Activated T-helper 2 cell treated with anti-CD3 and anti-CD28 coated beads, Interferon-gamma antibody, Interleukin-2, Interleukin-4, amounts not matched to agents 10 μg/mL and 5 μg/mL and 100 μg/mL, durations not matched to agents 14 hours and 24 hours and 36 hours (primary cell): ENCODE results near the gene ZNF385B. TPM values are rescaled to one million over a fixed set of nuclear protein-coding genes. Genes with fewer than 3 reads are reported as not detected.

Experiments used
- DNase-seq: peaks from one replicate; pipeline ENCODE4 v3.0.0; 2021; ENCODE audit warnings: low spot score
- H3K27ac Mint-ChIP-seq: one replicate; pipeline ENCODE4 v1.8.0; 2021; ENCODE audit warnings: mixed read lengths
- H3K27me3 Mint-ChIP-seq: one replicate; pipeline ENCODE4 v1.8.0; 2021; ENCODE audit warnings: low read depth, mixed read lengths
- H3K36me3 Mint-ChIP-seq: one replicate; pipeline ENCODE4 v1.8.0; 2021; ENCODE audit warnings: low read depth, mixed read lengths
- H3K4me1 Mint-ChIP-seq: one replicate; pipeline ENCODE4 v1.8.0; 2021; ENCODE audit warnings: low read depth, mixed read lengths
- H3K4me3 Mint-ChIP-seq: one replicate; pipeline ENCODE4 v1.8.0; 2021; ENCODE audit warnings: low read depth, mild to moderate bottlenecking, moderate library complexity, mixed read lengths
- H3K9me3 Mint-ChIP-seq: one replicate; pipeline ENCODE4 v1.8.0; 2021; ENCODE audit warnings: mixed read lengths
- intact Hi-C: fragments of 100-400 bp; cut with micrococcal nuclease; formaldehyde crosslinking; loops from one replicate; pipeline ENCODE4 v1.15.1; 2023
- total RNA-seq: library from RNA; stranded (reverse); gene quantifications from 2 replicates; pipeline ENCODE4 v1.2.3, GENCODE V29; 2022

Gene ZNF385B
- total RNA-seq, 1 donor from 2014 or later, result not detected

GRCh38 chr2:179849719-179850118, 11.7 kb downstream of the ZNF385B start:
- no peak overlapping the region for H3K4me3 Mint-ChIP-seq
- no peaks in the 10 kb centered on the region for H3K9me3 Mint-ChIP-seq
- intact Hi-C loops, result no loop called here
- DNase-seq, result no peak
- no peaks in the 10 kb centered on the region for H3K4me1 Mint-ChIP-seq
- H3K27me3 Mint-ChIP-seq, result no peaks in the 10 kb centered on the region
- no peak overlapping the region for H3K27ac Mint-ChIP-seq
- no peaks in the 10 kb centered on the region for H3K36me3 Mint-ChIP-seq

- Mint-ChIP-seq H3K27me3 (peaks cover 4% of the 10 kb centered on the region), H3K9me3 (no peaks in the 10 kb centered on the region), H3K4me3 (no peak overlapping the region), H3K4me1 (no peaks in the 10 kb centered on the region), H3K36me3 (no peaks in the 10 kb centered on the region), H3K27ac (no peak overlapping the region)
- intact Hi-C loops, result no loop called here
- DNase-seq, result no peak
These were observed 17.9 kb downstream of the ZNF385B start for GRCh38 chr2:179843541-179843940.

DNA sequence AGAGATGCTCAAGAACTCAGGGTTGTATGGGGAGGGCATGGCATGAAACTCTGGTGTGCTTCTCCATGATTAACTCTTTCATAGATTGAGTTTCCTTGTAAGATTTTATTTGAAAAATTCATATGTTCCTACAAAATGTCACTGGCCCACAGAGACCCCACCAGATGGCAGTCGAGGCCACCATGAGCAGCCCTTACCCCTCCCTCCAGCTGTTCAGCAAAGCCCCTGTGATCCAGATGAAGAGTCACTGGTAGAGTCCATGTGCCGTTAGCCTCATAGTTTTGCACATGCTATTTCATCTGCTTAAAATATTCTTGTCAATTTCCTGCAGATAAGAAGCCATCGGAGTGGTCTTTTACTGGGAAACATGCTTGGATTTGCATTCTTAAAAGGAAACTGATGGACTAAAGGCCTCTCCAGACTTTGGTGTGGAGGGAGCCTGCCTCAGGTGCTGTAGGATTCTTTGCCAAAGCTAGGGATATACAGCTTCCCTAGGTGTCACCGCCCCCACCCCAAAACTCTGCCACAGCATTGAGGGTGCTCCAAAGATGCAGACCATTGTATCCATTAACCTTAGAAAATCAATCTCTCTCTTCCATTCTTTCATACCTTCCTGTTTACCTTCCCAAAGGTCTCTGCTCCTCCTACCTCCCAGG, 18.8 kb downstream of the ZNF385B start:
- H3K36me3 Mint-ChIP-seq, result no peaks in the 10 kb centered on the region
- no peaks in the 10 kb centered on the region for H3K9me3 Mint-ChIP-seq
- DNase-seq, result no peak
- intact Hi-C loops, result no loop called here
- no peak overlapping the region for H3K27ac Mint-ChIP-seq
- H3K4me3 Mint-ChIP-seq, result no peak overlapping the region
- no peaks in the 10 kb centered on the region for H3K4me1 Mint-ChIP-seq
- H3K27me3 Mint-ChIP-seq, result peaks cover 7% of the 10 kb centered on the region

- Mint-ChIP-seq H3K27me3 (peaks cover 7% of the 10 kb centered on the region), H3K27ac (no peak overlapping the region), H3K4me3 (no peak overlapping the region), H3K36me3 (no peaks in the 10 kb centered on the region), H3K9me3 (no peaks in the 10 kb centered on the region), H3K4me1 (no peaks in the 10 kb centered on the region)
- no peak for DNase-seq
- intact Hi-C loops, result no loop called here
These were observed 20.6 kb downstream of the ZNF385B start for GRCh38 chr2:179840840-179841239.

DNA sequence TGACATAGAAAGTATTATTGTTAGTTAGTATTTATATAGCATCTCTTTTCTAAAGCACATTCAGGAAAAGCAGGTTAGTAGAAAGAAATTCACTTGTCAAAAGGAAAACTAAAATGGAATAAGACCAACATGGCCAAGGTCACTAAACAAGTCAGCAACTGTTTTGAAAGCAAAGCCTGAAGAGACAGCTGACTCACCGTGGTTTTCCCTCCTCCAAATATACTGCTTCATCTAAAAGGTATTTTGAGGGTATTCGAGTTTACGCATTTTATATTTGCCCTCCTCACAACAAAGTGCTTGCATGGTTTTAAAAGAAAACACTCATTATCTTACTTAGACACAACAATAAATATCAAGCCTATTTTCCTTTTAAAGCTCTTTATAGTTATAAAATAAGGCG, 24.0 kb downstream of the ZNF385B start:
- Mint-ChIP-seq H3K4me3 (no peak overlapping the region), H3K27ac (no peak overlapping the region), H3K9me3 (no peaks in the 10 kb centered on the region), H3K27me3 (peaks cover 7% of the 10 kb centered on the region), H3K4me1 (no peaks in the 10 kb centered on the region), H3K36me3 (no peaks in the 10 kb centered on the region)
- no peak for DNase-seq
- intact Hi-C loops, result no loop called here

- Mint-ChIP-seq H3K4me3 (no peak overlapping the region), H3K9me3 (no peaks in the 10 kb centered on the region), H3K27ac (no peak overlapping the region), H3K27me3 (no peaks in the 10 kb centered on the region), H3K36me3 (no peaks in the 10 kb centered on the region), H3K4me1 (no peaks in the 10 kb centered on the region)
- DNase-seq, result no peak
- intact Hi-C loops, result no loop called here
These were observed 31.2 kb downstream of the ZNF385B start for GRCh38 chr2:179830043-179830787.

DNA sequence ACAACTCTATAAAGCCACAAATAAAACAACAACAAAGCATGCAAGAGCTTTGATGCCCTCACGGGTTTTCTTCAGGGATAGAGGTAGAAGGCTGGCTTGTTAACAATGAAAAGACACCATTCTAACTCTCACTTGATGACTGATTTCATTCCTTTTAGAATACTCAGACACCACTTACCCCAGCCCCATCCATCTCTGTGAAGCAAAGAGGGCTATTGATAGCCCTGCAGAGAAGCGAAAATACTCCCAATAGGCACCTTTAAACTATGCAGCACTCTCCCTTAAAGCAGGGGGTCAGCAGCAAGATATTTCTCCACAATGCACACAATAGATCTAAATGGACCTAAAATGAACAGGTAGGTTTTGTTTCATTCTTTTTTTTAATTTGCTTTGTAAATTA, 35.1 kb downstream of the ZNF385B start:
- H3K27me3 Mint-ChIP-seq, result no peaks in the 10 kb centered on the region

GRCh38 chr2:179825494-179825893, 35.9 kb downstream of the ZNF385B start:
- H3K4me1 Mint-ChIP-seq, result no peaks in the 10 kb centered on the region

More for the DNA sequence above, 35.1 kb downstream of the ZNF385B start:
- no peaks in the 10 kb centered on the region for H3K9me3 Mint-ChIP-seq
- H3K4me3 Mint-ChIP-seq, result no peak overlapping the region
- intact Hi-C loops, result no loop called here
- H3K4me1 Mint-ChIP-seq, result no peaks in the 10 kb centered on the region
- no peaks in the 10 kb centered on the region for H3K36me3 Mint-ChIP-seq
- H3K27ac Mint-ChIP-seq, result no peak overlapping the region
- DNase-seq, result no peak

GRCh38 chr2:179824961-179825360, 36.5 kb downstream of the ZNF385B start:
- no peak overlapping the region for H3K4me3 Mint-ChIP-seq
- H3K36me3 Mint-ChIP-seq, result no peaks in the 10 kb centered on the region
- H3K9me3 Mint-ChIP-seq, result no peaks in the 10 kb centered on the region
- no peaks in the 10 kb centered on the region for H3K4me1 Mint-ChIP-seq
- DNase-seq, result no peak
- intact Hi-C loops, result no loop called here
- H3K27me3 Mint-ChIP-seq, result no peaks in the 10 kb centered on the region
- no peak overlapping the region for H3K27ac Mint-ChIP-seq

More at GRCh38 chr2:179825494-179825893, 35.9 kb downstream of the ZNF385B start:
- Mint-ChIP-seq H3K27ac (no peak overlapping the region), H3K9me3 (no peaks in the 10 kb centered on the region), H3K36me3 (no peaks in the 10 kb centered on the region), H3K27me3 (no peaks in the 10 kb centered on the region), H3K4me3 (no peak overlapping the region)
- no peak for DNase-seq
- intact Hi-C loops, result no loop called here

GRCh38 chr2:179822540-179822939, 38.9 kb downstream of the ZNF385B start:
- Mint-ChIP-seq H3K27me3 (no peaks in the 10 kb centered on the region), H3K27ac (no peak overlapping the region), H3K4me1 (no peaks in the 10 kb centered on the region), H3K36me3 (no peaks in the 10 kb centered on the region), H3K9me3 (no peaks in the 10 kb centered on the region), H3K4me3 (no peak overlapping the region)
- DNase-seq, result no peak
- intact Hi-C loops, result no loop called here

- Mint-ChIP-seq H3K9me3 (no peaks in the 10 kb centered on the region), H3K4me1 (no peaks in the 10 kb centered on the region), H3K4me3 (no peak overlapping the region), H3K36me3 (no peaks in the 10 kb centered on the region), H3K27me3 (no peaks in the 10 kb centered on the region), H3K27ac (no peak overlapping the region)
- DNase-seq, result no peak
- intact Hi-C loops, result no loop called here
These were observed 42.9 kb downstream of the ZNF385B start for GRCh38 chr2:179818546-179818945.

GRCh38 chr2:179817181-179817841, 44.1 kb downstream of the ZNF385B start:
- Mint-ChIP-seq H3K27ac (no peak overlapping the region), H3K4me3 (no peak overlapping the region), H3K9me3 (no peaks in the 10 kb centered on the region), H3K36me3 (no peaks in the 10 kb centered on the region), H3K4me1 (no peaks in the 10 kb centered on the region), H3K27me3 (no peaks in the 10 kb centered on the region)
- DNase-seq, result no peak
- intact Hi-C loops, result no loop called here

DNA sequence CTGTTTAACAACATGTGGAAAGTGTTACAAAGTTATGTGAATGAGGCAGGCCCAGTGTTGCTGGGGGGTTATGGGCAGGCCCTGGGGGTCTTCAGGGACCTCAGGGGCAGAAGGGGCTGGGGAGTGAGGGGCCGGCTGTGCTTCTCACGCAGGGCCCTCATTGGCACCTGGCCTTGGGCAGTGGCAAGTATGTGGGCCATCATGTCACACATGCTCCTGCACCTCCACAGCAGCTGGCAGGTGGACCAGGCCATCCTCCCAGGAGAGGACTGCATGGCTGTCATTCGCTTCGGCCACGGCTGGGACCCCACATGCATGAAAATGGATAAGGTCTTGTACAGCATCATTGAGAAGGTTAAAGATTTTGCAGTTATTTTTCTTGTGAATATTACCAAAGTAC, 47.4 kb downstream of the ZNF385B start:
- H3K36me3 Mint-ChIP-seq, result no peaks in the 10 kb centered on the region
- H3K9me3 Mint-ChIP-seq, result no peaks in the 10 kb centered on the region
- intact Hi-C loops, result no loop called here
- DNase-seq, result no peak
- H3K4me3 Mint-ChIP-seq, result no peak overlapping the region
- H3K27me3 Mint-ChIP-seq, result no peaks in the 10 kb centered on the region
- H3K4me1 Mint-ChIP-seq, result no peaks in the 10 kb centered on the region
- H3K27ac Mint-ChIP-seq, result no peak overlapping the region
